Mucosa of descending colon (tissue), 3 donors: ENCODE data around the gene CARMIL1. TPM values are rescaled to one million over a fixed set of nuclear protein-coding genes. Genes with fewer than 3 reads are reported as not detected.

Experiments
- ATAC-seq: fragments of 200-7000 bp; cut with Tn5 transposase; one replicate; pipeline ENCODE4 v1.9.1; 2020; ENCODE audit warnings: mild to moderate bottlenecking, moderate library complexity
- DNase-seq, 3 donors: peaks; one replicate each; pipeline ENCODE4 v3.0.0-alpha.2; 2020
- H3K36me3 ChIP-seq: fragments of 200-600 bp; one replicate; pipeline ENCODE4 v1.8.0; 2021; ENCODE audit warnings: low read depth, mild to moderate bottlenecking
- H3K4me1 ChIP-seq: fragments of 200-600 bp; one replicate; pipeline ENCODE4 v1.8.0; 2021; ENCODE audit warnings: low read depth, mild to moderate bottlenecking
- H3K4me3 ChIP-seq: fragments of 200-600 bp; one replicate; pipeline ENCODE4 v1.8.0; 2021; ENCODE audit warnings: mild to moderate bottlenecking
- H3K9me3 ChIP-seq: fragments of 200-600 bp; one replicate; pipeline ENCODE4 v1.8.0; 2021; ENCODE audit warnings: mild to moderate bottlenecking
- intact Hi-C, 2 donors: fragments of 100-400 bp; cut with DNase I in 1 of 2; cut with micrococcal nuclease in 1 of 2; formaldehyde crosslinking; loops; one replicate each; pipeline versions ENCODE4 v1.11.0 to v1.11.1; 2022; cut with DNase I, micrococcal nuclease
- total RNA-seq, 3 donors: library from RNA; stranded (reverse); fragmentation: NEBNext Ultra II Directional in 2 of 3; extraction: Animal tissue kit (Norgen Biotek cat#: 25700) in 2 of 3; gene quantifications; one replicate each; pipeline versions ENCODE4 v1.2.1 to v1.2.4, GENCODE V29; 2021 to 2023
- TF ChIP-seq, protein P1 (sequence below): fragments of 200-600 bp; IDR thresholded peaks from one replicate; pipeline ENCODE4 v1.8.0; 2022; ENCODE audit warnings: antibody characterized with exemption, mild to moderate bottlenecking
- donor health status: DM: no; HTN: no; CAD: no; lungs with moderate emphysema.
- donor health status: DM: no; HTN: no; CAD: no.
- donor health status: DM: no; HTN: yes; CAD: no.

CARMIL1 gene
- total RNA-seq, 3 donors from 2014 or later = 21.8 to 61.0 (median 44.8) TPM

DNA sequence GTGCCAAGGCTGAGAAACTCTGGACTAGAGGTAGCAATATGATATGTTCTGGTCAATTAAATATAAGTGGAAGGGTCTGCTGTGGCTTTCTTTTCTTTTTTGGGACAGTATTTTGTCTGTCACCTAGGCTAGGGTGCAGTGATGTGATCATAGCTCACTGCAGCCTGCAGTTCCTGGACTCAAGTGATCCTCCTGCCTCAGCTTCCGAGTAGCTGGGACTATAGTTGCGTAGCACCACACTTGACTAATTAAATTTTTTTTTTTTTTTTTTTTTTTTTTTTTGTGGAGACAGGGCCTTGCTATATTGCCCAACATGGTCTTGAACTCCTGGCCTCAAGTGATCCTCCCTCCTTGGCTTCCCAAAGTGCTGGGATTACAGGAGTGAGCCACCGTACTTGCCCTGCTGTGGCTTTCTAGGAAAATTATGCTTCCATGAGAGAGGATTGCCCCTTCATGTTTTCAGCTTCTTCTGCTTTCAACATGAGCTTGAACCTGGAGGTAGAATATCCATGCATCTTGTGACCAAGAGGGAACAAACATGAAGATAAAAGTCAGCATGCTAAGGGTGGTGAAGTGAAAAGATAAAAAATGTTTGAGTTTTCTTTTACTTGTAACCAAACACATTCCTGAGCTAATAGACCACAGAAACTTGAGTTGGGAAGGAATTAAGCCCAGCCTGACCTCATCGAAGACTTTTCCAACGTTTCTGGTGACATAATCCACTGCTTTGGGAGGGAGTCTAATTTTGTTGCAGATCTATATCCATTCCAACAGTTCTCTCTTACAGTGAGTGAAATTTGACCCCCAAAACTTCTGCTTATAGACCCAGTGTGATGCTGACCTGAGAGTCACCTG, 75.1 kb downstream of the CARMIL1 start:
- H3K9me3 ChIP-seq = no peaks in the 10 kb centered on the region
- intact Hi-C loops = no loop called here
- H3K4me3 ChIP-seq = no peak overlapping the region
- DNase-seq = no peak
- ATAC-seq = no peak
- H3K4me1 ChIP-seq = peaks cover under 1% of the 10 kb centered on the region
- H3K36me3 ChIP-seq = no peaks in the 10 kb centered on the region
- TF ChIP-seq, protein P1, sequence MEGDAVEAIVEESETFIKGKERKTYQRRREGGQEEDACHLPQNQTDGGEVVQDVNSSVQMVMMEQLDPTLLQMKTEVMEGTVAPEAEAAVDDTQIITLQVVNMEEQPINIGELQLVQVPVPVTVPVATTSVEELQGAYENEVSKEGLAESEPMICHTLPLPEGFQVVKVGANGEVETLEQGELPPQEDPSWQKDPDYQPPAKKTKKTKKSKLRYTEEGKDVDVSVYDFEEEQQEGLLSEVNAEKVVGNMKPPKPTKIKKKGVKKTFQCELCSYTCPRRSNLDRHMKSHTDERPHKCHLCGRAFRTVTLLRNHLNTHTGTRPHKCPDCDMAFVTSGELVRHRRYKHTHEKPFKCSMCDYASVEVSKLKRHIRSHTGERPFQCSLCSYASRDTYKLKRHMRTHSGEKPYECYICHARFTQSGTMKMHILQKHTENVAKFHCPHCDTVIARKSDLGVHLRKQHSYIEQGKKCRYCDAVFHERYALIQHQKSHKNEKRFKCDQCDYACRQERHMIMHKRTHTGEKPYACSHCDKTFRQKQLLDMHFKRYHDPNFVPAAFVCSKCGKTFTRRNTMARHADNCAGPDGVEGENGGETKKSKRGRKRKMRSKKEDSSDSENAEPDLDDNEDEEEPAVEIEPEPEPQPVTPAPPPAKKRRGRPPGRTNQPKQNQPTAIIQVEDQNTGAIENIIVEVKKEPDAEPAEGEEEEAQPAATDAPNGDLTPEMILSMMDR = no peak

DNA sequence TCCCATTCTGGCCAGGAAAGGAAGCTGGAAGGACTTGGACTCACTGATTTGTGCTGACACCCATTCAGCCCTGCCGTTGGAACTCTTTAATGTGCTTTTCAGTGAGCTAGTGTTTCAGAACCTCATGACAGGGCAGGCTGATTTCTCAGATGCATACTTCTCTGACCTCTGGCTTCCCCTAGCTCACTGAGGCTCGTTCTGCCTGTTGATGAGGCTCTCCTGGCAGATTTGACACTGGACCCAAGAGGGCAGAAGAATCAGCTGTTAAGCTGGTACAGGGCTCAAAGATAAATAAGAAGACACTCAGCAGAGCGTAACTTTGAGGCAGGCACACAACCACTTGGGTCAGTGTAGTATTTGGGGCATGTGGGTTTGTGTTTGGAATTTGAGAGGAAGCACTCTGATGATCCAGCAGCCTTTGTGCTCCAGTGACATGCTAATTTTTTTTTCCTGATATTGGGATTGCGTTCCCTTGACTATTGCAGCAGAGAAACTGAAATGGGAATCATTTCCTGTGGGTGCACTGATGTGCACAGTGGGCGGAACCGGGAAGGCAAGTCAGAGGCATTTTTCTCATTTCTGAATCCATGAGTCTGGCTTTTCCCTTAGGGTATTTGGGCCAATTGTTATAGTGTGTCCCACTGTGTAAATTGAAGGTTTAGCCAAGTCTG, 80.2 kb downstream of the CARMIL1 start:
- TF ChIP-seq, protein P1 = no peak
- ATAC-seq (peak; percentile 52), DNase-seq (no peak)
- H3K4me1 ChIP-seq = peaks cover 4% of the 10 kb centered on the region
- no peak overlapping the region for H3K4me3 ChIP-seq
- no peaks in the 10 kb centered on the region for H3K9me3 ChIP-seq
- H3K36me3 ChIP-seq = no peaks in the 10 kb centered on the region
- intact Hi-C loops = no loop called here

DNA sequence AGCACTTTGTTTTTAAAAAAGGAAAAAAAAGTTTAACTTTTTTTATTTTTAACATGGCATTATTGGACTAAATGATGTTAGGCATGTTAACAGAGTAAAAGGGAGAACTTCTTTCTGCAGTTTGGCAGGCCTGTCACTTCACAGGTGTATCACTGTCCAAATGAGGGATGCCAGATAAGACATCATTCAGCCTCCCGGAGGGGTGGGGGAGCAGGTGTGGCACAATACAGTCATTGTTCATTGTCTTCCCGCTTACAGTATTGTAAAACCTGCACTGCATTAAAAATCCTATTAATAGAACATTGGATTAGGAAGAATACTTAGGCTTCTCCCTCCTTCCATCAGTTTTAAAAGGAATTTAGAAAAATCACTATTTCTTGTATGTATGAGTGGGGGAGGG, 80.7 kb downstream of the CARMIL1 start:
- intact Hi-C loops = no loop called here
- TF ChIP-seq, protein P1 = no peak
- no peak for DNase-seq

DNA sequence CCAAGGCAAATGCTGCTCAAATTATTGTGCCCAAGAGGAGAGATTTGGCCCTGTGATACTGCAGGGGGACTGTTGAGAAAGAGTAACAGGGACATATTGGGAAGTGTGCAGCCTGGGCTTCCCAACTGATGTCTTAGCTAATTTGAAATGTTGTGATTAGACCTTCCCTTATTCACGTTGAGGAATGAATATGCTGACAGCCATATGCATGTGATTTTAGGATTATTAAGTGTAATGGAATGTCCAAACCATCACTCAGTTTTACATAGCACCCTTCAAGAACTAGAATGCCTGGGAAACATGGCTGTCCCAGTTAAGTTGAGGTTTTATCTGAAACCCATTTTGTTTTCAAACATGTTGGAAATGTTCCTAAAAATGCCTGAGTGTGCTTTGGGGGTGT, 81.4 kb downstream of the CARMIL1 start:
- TF ChIP-seq, protein P1 = no peak
- no peaks in the 10 kb centered on the region for H3K9me3 ChIP-seq
- no peak for DNase-seq
- H3K4me3 ChIP-seq = no peak overlapping the region
- no peak for ATAC-seq
- H3K36me3 ChIP-seq = no peaks in the 10 kb centered on the region
- intact Hi-C loops = no loop called here
- H3K4me1 ChIP-seq = peaks cover 4% of the 10 kb centered on the region

More for the DNA sequence above, 80.7 kb downstream of the CARMIL1 start:
- Histone ChIP-seq H3K9me3 (no peaks in the 10 kb centered on the region), H3K4me1 (peaks cover 4% of the 10 kb centered on the region), H3K4me3 (no peak overlapping the region), H3K36me3 (no peaks in the 10 kb centered on the region)
- ATAC-seq = peak; percentile 79

DNA sequence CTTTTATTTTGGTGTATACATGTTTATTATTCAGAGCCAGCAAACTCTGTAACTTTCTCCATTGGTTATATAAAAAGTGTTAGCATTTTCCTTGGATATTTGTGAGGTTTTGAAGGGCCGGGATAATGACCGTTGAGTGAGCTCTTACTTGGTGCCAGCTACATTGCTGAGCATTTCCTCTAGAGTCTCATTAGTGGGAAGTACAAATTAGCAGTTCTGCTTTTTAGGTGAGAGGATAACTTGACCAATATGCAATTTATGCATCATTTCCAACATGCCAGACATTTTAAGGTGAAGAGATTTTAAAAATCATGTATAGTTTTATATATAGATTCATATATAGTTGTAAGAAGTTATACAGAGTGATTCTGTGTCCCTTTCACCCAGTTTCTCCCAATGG, 84.3 kb downstream of the CARMIL1 start:
- intact Hi-C loops = no loop called here
- no peaks in the 10 kb centered on the region for H3K36me3 ChIP-seq
- TF ChIP-seq, protein P1 = no peak
- H3K4me3 ChIP-seq = no peak overlapping the region
- no peaks in the 10 kb centered on the region for H3K9me3 ChIP-seq
- no peak for ATAC-seq
- peaks cover 13% of the 10 kb centered on the region for H3K4me1 ChIP-seq
- DNase-seq = no peak
